Adrenal gland (tissue), 5 donors: ENCODE measurements around the gene HECA.
"Not testable (repeated sequence)": the region's sequence is repeated elsewhere in the genome, so short reads cannot be mapped to it uniquely, and the experiment has no call there.

ENCODE experiments used
- CTCF ChIP-seq, 6 experiments: fragments of 450-650 bp in 4 of 6; fragments of 200-600 bp in 2 of 6; sonication (generic) in 1 of 6; IDR thresholded peaks; 1 replicate in 5 of 6; 2 replicates in 1 of 6; pipeline versions ENCODE4 v1.5.1 to v1.8.0; 2016 to 2021; ENCODE audit warnings: antibody characterized with exemption in 6 of 6, mild to moderate bottlenecking in 2 of 6, moderate library complexity in 1 of 6
- POLR2A ChIP-seq, 2 donors: fragments of 450-650 bp; IDR thresholded peaks; one replicate each; pipeline ENCODE4 v1.6.1; 2017; ENCODE audit warnings: antibody characterized with exemption in 2 of 2, mild to moderate bottlenecking in 2 of 2, moderate library complexity in 1 of 2
- donor health status: DM: no; HTN: no; CAD: no.

- TF ChIP-seq CTCF, POLR2A (IDR thresholded peaks at IDR 0.05): not testable (repeated sequence)
Measured at GRCh38 chr6:139157086-139157485, 22.2 kb downstream of the HECA start.
